Nephron (organoid): ENCODE data around the gene PINLYP.

Source experiments
- H3K27ac Mint-ChIP-seq, 3 experiments: 2 replicates each; pipeline ENCODE4 v1.8.0; 2020; ENCODE audit warnings: mixed read lengths in 3 of 3, mild to moderate bottlenecking in 2 of 3, moderate library complexity in 1 of 3
- H3K27me3 Mint-ChIP-seq: 2 replicates; pipeline ENCODE4 v1.8.0; 2021; ENCODE audit warnings: low read depth, mild to moderate bottlenecking, moderate library complexity, mixed read lengths
- H3K36me3 Mint-ChIP-seq: 2 replicates; pipeline ENCODE4 v1.8.0; 2020; ENCODE audit warnings: low read depth, mixed read lengths
- H3K4me1 Mint-ChIP-seq: 2 replicates; pipeline ENCODE4 v1.8.0; 2020; ENCODE audit warnings: mixed read lengths
- H3K4me3 Mint-ChIP-seq, 3 experiments: 2 replicates each; pipeline ENCODE4 v1.8.0; 2020; ENCODE audit warnings: mild to moderate bottlenecking in 3 of 3, mixed read lengths in 3 of 3, moderate library complexity in 2 of 3
- H3K9me3 Mint-ChIP-seq: 2 replicates; pipeline ENCODE4 v1.8.0; 2020; ENCODE audit warnings: mixed read lengths
- CTCF ChIP-seq, 3 experiments: fragments of 200-600 bp; sonication (generic); IDR thresholded peaks; one replicate each; pipeline ENCODE4 v1.5.0; 2021; ENCODE audit warnings: antibody characterized with exemption in 3 of 3; ENCODE audit not compliant: unreplicated experiment in 3 of 3

PINLYP gene

DNA sequence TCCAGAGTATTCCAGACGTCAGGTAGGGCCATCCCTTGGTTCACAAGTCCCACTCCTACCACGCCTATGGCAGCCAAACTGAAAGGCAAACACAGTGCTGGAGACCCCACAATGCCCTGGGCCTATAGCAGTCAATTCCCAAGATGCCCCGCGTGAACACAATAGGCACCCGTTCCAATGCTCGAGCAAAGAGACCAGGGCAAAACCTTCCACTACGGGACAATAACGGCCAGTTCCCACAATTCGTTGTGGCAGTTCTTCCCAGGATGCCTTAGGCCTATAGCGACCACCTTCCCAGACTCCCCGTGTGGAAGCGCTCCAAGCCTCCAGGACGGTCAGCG lies 43.3 kb downstream of the PINLYP start:
- Mint-ChIP-seq H3K36me3 (peaks cover 23% of the 10 kb centered on the region), H3K9me3 (no peaks in the 10 kb centered on the region), H3K27ac (peak overlapping the region; percentile 99 to 100 (median 99)), H3K4me1 (peaks cover 22% of the 10 kb centered on the region), H3K27me3 (no peaks in the 10 kb centered on the region), H3K4me3 (peak overlapping the region; percentile 94 to 98 (median 97))
- no peak for TF ChIP-seq CTCF (IDR thresholded peaks at IDR 0.05; ENCODE audit: unreplicated experiment in 3 of 3)

- Mint-ChIP-seq H3K4me1 (peaks cover 22% of the 10 kb centered on the region), H3K27ac (peak within 1 kb of the TSS; percentile 99 to 100 (median 99)), H3K9me3 (no peaks in the 10 kb centered on the region), H3K4me3 (peak within 1 kb of the TSS; percentile 94 to 98 (median 97)), H3K36me3 (peaks cover 23% of the 10 kb centered on the region), H3K27me3 (no peaks in the 10 kb centered on the region)
- TF ChIP-seq CTCF (IDR thresholded peaks at IDR 0.05; ENCODE audit: unreplicated experiment in 3 of 3): no peak
Observed at GRCh38 chr19:43619262-43620060, 43.9 kb downstream of the PINLYP start, which contains the start of gene ZNF428. Gene ZNF428 (minus strand): TSS chr19:43619629. CDS start chr19:43614304, 5,325 bp downstream.

DNA sequence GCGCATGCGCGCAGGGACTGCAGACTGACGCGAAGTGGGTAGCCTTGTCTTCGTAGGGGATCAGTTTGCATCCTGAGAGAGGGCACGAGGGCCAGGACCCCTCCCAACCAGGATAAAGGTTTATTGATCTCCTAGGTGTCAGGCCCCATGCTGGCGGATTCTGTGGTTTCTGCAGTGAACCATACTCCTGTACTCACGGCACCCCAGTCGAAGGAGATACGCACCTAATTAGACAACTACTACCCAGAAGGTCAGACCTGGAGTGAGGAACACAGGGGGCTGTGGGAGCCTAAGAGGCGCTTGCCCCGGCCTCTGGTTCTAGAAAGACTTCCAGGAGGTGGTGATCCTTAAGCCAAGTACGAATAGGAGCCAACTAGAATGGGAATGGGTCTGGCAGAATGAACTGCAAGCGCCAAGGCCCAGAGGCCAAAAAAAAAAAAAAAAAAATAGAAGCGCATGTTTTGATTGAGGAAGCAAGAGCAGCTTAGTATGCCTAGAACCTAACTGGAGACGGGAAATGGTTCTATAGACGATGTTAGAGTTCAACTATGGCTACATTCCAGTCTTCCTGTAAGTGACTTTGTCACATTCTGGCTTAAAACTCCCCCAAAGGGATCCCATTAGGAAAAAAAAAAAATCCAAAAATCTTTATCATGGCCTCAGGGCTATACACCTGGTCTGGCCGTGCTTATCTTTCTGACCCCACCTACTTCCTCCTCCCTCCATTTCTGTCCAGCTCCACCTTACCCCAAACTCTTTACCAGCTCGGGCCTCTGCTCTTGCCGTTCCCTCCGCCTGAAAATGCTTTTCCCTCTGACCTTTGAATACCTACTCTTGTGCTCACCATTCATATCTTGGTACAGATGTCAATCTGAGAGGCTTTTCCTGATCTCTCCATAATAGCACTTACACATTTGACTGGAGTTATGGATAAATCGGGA lies 44.7 kb downstream of the PINLYP start:
- no peak for TF ChIP-seq CTCF (IDR thresholded peaks at IDR 0.05; ENCODE audit: unreplicated experiment in 3 of 3)
- Mint-ChIP-seq H3K36me3 (peaks cover 20% of the 10 kb centered on the region), H3K9me3 (no peaks in the 10 kb centered on the region), H3K4me3 (peak overlapping the region; percentile 94 to 98 (median 97)), H3K27ac (peak overlapping the region; percentile 99 to 100 (median 99)), H3K27me3 (no peaks in the 10 kb centered on the region), H3K4me1 (peaks cover 22% of the 10 kb centered on the region)

- H3K9me3 Mint-ChIP-seq: no peaks in the 10 kb centered on the region
- no peak overlapping the region for H3K4me3 Mint-ChIP-seq
- no peaks in the 10 kb centered on the region for H3K27me3 Mint-ChIP-seq
- H3K4me1 Mint-ChIP-seq: peaks cover 22% of the 10 kb centered on the region
- TF ChIP-seq CTCF (IDR thresholded peaks at IDR 0.05; ENCODE audit: unreplicated experiment in 3 of 3): no peak
- H3K27ac Mint-ChIP-seq: peak overlapping the region in 2 of 3 experiments; percentile 6 to 67
- peaks cover 30% of the 10 kb centered on the region for H3K36me3 Mint-ChIP-seq
Observed at GRCh38 chr19:43622070-43622469, 46.5 kb downstream of the PINLYP start.

DNA sequence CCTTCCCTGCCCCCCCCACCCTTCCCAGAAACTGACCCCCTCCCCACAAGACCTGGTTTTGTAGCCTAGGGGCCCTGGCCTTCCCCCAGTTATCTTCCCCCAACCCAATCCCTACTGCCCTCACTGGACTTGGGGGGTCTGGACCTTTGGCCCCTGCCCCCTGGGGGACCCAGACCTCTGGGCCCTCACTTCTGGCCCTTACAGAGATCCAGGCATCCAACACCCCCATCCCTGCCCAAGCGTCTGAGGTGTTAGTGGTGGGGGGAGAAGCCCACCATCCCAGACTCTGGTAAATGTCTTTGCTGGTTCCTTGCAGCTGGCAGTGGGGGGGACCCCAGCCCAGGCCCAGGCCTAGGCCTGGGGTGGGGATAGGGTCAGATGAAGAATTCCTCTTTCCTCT lies 47.4 kb downstream of the PINLYP start:
- peak overlapping the region in 2 of 3 experiments; percentile 13 to 73 for H3K27ac Mint-ChIP-seq
- H3K9me3 Mint-ChIP-seq: no peaks in the 10 kb centered on the region
- TF ChIP-seq CTCF (IDR thresholded peaks at IDR 0.05; ENCODE audit: unreplicated experiment in 3 of 3): no peak
- H3K27me3 Mint-ChIP-seq: no peaks in the 10 kb centered on the region
- no peak overlapping the region for H3K4me3 Mint-ChIP-seq
- H3K4me1 Mint-ChIP-seq: peaks cover 22% of the 10 kb centered on the region
- H3K36me3 Mint-ChIP-seq: peaks cover 38% of the 10 kb centered on the region
